ENCODE results near the gene AHDC1.

AHDC1 gene

GRCh38 chr1:27566462-27567145 lies 37.3 kb downstream of the AHDC1 start:
- peak overlapping the region; percentile 25 for H3K4me3 ChIP-seq
- no peak for TF ChIP-seq CTCF (IDR thresholded peaks at IDR 0.05)
- no peak for DNase-seq (ENCODE audit: low spot score)
- peak overlapping the region; percentile 92 to 98 for H3K27ac ChIP-seq

DNA sequence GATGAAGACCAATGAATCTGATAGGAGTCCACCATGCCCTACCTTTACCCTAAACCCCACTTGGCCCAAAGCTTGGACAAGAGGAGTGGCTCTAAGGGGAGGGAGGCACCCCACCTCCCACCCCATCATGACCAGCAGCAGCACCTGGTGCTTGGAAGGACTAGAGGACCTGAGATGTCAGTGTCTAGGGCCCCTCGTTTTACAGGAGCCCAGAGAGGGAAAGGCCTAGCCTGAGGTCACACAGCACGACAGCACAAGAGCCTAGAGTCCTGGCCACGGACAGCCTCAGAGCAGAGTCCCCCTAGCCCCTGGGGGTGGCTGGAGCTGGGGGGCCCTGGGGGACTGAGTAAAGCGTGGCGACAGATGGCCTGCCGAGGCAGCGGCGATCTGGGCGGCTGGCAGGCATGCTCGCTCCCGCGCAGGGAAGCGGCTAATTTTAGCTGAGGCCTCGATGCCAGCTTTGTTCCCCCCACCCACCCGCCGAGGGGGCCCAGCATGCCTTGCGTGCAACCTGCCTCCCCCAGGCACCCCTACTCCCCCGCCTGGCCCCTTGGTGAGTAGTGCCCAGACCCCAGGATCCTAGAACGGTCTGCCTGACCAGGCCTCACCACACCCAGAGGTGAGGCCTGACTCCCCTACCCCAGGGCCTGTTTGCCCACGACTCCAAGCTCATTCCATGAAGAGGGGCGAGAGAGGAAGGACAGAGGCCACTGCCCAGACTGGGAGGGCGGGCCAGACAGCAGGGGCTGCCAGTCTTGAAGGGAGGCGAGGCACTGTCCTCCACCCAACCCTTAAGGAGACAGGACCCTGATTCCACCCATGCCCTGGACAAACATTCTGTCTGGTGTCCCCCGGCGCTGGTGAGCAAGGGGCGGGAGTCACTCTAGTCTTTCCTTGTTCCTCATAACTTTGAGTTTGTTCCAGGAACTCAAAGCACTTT lies 39.0 kb downstream of the AHDC1 start:
- DNase-seq (ENCODE audit: low spot score), result no peak
- no peak for TF ChIP-seq CTCF (IDR thresholded peaks at IDR 0.05)
- Histone ChIP-seq H3K4me3 (peak overlapping the region; percentile 52), H3K27ac (peak overlapping the region; percentile 92 to 98)

- Histone ChIP-seq H3K27ac (peak overlapping the region; percentile 92 to 98), H3K4me3 (peak overlapping the region; percentile 52)
- no peak for TF ChIP-seq CTCF (IDR thresholded peaks at IDR 0.05)
- no peak for DNase-seq (ENCODE audit: low spot score)
These were observed 40.1 kb downstream of the AHDC1 start for GRCh38 chr1:27563591-27564471.

- Histone ChIP-seq H3K4me3 (peak overlapping the region; percentile 52), H3K27ac (peak overlapping the region; percentile 92 to 98)
- peak; percentile 80 for DNase-seq (ENCODE audit: low spot score)
- TF ChIP-seq CTCF (IDR thresholded peaks at IDR 0.05), result no peak
These were observed 40.7 kb downstream of the AHDC1 start for GRCh38 chr1:27563341-27563590.

DNA sequence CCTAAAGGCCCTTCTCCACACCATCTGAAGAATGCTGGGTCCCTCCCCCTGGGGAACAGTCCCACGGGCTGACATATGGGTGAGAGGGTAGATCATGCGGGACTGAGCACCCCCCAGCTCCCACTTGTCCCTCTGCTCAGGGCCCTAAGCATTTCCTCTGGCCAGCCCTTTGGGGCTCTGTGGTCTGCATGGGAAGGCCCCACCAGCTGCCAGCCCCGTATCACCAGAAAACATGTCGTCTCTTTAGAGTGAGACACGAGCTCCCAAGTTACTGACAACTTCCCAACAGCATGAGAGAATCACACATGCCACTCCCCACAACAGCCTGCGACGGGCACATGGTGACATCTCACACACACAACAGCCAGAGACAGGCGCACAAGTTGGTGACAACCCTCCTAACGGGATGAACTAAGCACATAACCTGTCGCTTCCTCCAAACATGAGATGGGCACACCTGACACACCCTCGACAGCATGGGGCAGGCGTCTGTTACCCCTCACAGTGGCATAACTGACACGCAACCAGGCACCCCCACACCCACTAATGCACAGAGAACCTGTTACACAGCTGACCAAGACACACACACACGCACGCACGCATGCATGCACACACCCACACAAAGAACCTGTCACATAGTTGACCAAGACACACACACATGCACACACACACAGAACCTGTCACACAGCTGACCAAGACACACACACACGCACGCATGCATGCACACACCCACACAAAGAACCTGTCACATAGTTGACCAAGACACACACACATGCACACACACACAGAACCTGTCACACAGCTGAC lies 41.2 kb downstream of the AHDC1 start:
- DNase-seq (ENCODE audit: low spot score), result no peak
- Histone ChIP-seq H3K4me3 (peak overlapping the region; percentile 44), H3K27ac (peak overlapping the region; percentile 92 to 98)
- no peak for TF ChIP-seq CTCF (IDR thresholded peaks at IDR 0.05)

DNA sequence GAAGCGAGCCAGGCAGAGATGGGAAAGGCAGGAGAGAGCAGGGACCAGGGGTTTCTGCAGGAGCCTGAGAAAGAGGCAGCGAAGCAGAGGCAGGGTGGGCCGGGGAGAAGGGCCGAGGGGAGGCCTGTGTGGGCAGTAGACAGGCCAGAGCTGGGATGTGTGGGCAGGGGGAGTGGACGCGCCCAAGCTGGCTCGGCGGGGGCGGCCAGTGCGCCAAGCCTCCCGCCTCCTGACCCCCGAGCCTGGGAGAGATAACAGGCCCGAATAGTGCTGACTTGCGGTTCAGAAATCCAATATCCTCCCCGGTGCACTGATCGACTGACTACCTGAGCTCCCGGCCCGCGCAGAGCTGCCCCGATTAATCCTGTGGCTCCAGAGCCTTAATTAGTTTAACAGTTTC lies 41.9 kb downstream of the AHDC1 start:
- Histone ChIP-seq H3K27ac (peak overlapping the region; percentile 76 to 98), H3K4me3 (peak overlapping the region; percentile 44)
- DNase-seq (ENCODE audit: low spot score), result no peak
- TF ChIP-seq CTCF (IDR thresholded peaks at IDR 0.05), result no peak
